Pancreas (tissue), 10 donors: Measurements from ENCODE around the gene SLC19A1. TPM values are rescaled to one million over a fixed set of nuclear protein-coding genes. Genes with fewer than 3 reads are reported as not detected.
A peak's percentile ranks its signal among the peaks of the same experiment; 100 is the strongest.

Source experiments
- ATAC-seq, 4 donors: fragments of 200-7000 bp; cut with Tn5 transposase; one replicate each; pipeline versions ENCODE4 v1.8.0 to v1.9.1; 2020; ENCODE audit warnings: mild to moderate bottlenecking in 4 of 4, moderate library complexity in 4 of 4
- DNase-seq, 6 donors: peaks; one replicate each; pipeline ENCODE4 v3.0.0-alpha.2; 2020
- FAIRE-seq: peaks from 2 replicates; lab custom pipeline; 2012; peaks lifted over from hg19 to GRCh38; lab: Jason Lieb, UNC
- H3K27ac ChIP-seq, 4 donors: fragments of 200-600 bp; sonication (generic); 1 replicate in 3 of 4; 2 replicates in 1 of 4; pipeline versions ENCODE4 v1.5.0 to v1.8.0; 2020
- H3K27me3 ChIP-seq, 4 donors: fragments of 200-600 bp; one replicate each; pipeline ENCODE4 v1.8.0; 2021
- H3K36me3 ChIP-seq, 3 donors: fragments of 200-600 bp; sonication (generic) in 1 of 3; one replicate each; pipeline versions ENCODE4 v1.5.0 to v1.8.0; 2020 to 2021
- H3K4me1 ChIP-seq, 3 donors: fragments of 200-600 bp; one replicate each; pipeline ENCODE4 v1.8.0; 2021
- H3K4me3 ChIP-seq, 4 donors: fragments of 200-600 bp; sonication (generic) in 2 of 4; one replicate each; pipeline versions ENCODE4 v1.5.0 to v1.8.0; 2020 to 2021
- H3K9me3 ChIP-seq, 4 donors: fragments of 200-600 bp; one replicate each; pipeline ENCODE4 v1.8.0; 2021
- CTCF ChIP-seq, 4 donors: fragments of 200-600 bp; sonication (generic) in 3 of 4; IDR thresholded peaks; one replicate each; pipeline versions ENCODE4 v1.5.0 to v1.8.0; 2021; ENCODE audit warnings: antibody characterized with exemption in 4 of 4
- WGBS, 2 donors: extraction: QIAGEN DNeasy Blood & Tissue Kit; methylation state at CpG; one replicate each; pipeline ENCODE4 v1.1.7; 2013; 5-methylcytosine and 5-hydroxymethylcytosine counted together
- intact Hi-C, 3 donors: fragments of 100-400 bp; cut with DNase I; formaldehyde crosslinking; loops; one replicate each; pipeline versions ENCODE4 v1.11.1 to v1.14.2; 2022
- polyA plus RNA-seq, 2 donors: library from polyadenylated mRNA; stranded (reverse); fragments of 200-250 nt; gene quantifications; one replicate each; pipeline ENCODE4 v1.2.3, GENCODE V29; 2013
- total RNA-seq, 6 donors: library from RNA; stranded (reverse); fragmentation: NEBNext Ultra II Directional in 4 of 6; extraction: Animal tissue kit (Norgen Biotek cat#: 25700) in 4 of 6; gene quantifications; one replicate each; pipeline versions ENCODE4 v1.2.1 to v1.2.4, GENCODE V29; 2021 to 2023
- donor health status: healthy with polysubstance abuse.
- donor health status: DM: no; HTN: no; CAD: no; lungs with moderate emphysema.
- donor health status: DM: no; HTN: no; CAD: no.
- donor health status: control.
- donor health status: control.
- donor health status: Bipolar disorder and iron deficiency.
- donor health status: DM: yes; HTN: yes; CAD: no.
- donor health status: DM: no; HTN: no; CAD: no.
- donor health status: DM: no; HTN: no; CAD: no.
- donor health status: DM: yes; HTN: yes; CAD: no.

The SLC19A1 gene
- total and polyA plus RNA-seq, 8 donors, result 4.4 to 11.2 (median 5.4) TPM

DNA sequence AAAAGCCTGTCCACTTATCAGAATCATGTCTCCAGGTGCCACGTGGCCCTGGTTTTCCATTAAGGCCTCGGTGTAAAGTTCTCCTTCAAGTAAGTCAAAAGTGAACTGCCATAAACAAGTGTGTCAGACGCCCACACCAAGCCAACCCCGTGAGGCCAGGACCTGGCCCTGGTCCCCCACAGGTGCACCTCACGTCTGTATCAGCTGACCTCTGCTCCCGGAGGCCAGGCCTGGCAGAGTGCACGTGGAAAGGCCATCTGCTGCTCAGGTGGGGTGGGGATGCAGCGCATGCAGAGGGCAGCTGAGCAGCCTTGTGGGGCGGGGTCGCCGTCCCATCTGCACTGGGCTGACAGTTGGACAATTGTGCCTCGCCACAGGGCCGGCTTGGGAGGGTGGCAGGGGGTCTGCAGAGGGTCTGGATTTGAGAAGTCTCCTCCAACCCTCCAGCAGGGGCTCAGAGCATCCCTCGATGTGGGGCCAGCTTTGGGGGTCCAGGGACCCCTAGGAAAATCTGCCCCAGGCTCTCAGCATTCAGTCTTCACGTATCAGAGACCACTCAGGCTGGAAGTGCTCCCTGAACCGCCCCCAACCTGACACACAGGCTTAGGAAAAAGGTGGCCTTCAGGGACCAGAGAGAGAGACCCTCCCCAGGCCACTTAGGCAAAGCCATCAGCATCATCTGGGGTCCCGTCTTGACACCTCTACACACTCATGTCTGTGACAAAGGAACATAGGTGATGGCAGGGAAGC lies 3.0 kb downstream of the SLC19A1 start:
- Histone ChIP-seq H3K4me1 (no peaks in the 10 kb centered on the region), H3K27ac (no peak overlapping the region), H3K36me3 (no peaks in the 10 kb centered on the region), H3K9me3 (no peaks in the 10 kb centered on the region), H3K27me3 (no peaks in the 10 kb centered on the region), H3K4me3 (no peak overlapping the region)
- intact Hi-C loops, result no loop called here
- DNase-seq (peak in 4 of 6 donors; percentile 12 to 60 (median 36)), ATAC-seq (no peak), FAIRE-seq (no peak)
- no peak for TF ChIP-seq CTCF (IDR thresholded peaks at IDR 0.05)
- WGBS, 2 donors, result 74% methylated on average over 17 of the region's 17 CpGs

GRCh38 chr21:45538381-45539045 lies 3.7 kb downstream of the SLC19A1 start:
- ATAC-seq (no peak), FAIRE-seq (no peak), DNase-seq (peak in 3 of 6 donors; percentile 8 to 58 (median 49))
- H3K9me3 ChIP-seq, result no peaks in the 10 kb centered on the region
- H3K27me3 ChIP-seq, result no peaks in the 10 kb centered on the region
- 91 to 92% methylated on average over 30 to 31 of the region's 31 CpGs for WGBS, 2 donors
- no peak overlapping the region for H3K4me3 ChIP-seq
- intact Hi-C loops, result no loop called here
- H3K4me1 ChIP-seq, result no peaks in the 10 kb centered on the region
- no peak overlapping the region for H3K27ac ChIP-seq
- no peak for TF ChIP-seq CTCF (IDR thresholded peaks at IDR 0.05)
- H3K36me3 ChIP-seq, result no peaks in the 10 kb centered on the region

GRCh38 chr21:45537746-45538291 lies 4.4 kb downstream of the SLC19A1 start:
- DNase-seq, result peak in 2 of 6 donors; percentile 14 to 51
- ATAC-seq, result no peak
- intact Hi-C loops, result no loop called here
- Histone ChIP-seq H3K27ac (no peak overlapping the region), H3K4me3 (no peak overlapping the region), H3K27me3 (no peaks in the 10 kb centered on the region), H3K9me3 (no peaks in the 10 kb centered on the region), H3K4me1 (no peaks in the 10 kb centered on the region), H3K36me3 (no peaks in the 10 kb centered on the region)
- 91% methylated on average over 27 of the region's 27 CpGs for WGBS, 2 donors
- FAIRE-seq, result no peak
- no peak for TF ChIP-seq CTCF (IDR thresholded peaks at IDR 0.05)

DNA sequence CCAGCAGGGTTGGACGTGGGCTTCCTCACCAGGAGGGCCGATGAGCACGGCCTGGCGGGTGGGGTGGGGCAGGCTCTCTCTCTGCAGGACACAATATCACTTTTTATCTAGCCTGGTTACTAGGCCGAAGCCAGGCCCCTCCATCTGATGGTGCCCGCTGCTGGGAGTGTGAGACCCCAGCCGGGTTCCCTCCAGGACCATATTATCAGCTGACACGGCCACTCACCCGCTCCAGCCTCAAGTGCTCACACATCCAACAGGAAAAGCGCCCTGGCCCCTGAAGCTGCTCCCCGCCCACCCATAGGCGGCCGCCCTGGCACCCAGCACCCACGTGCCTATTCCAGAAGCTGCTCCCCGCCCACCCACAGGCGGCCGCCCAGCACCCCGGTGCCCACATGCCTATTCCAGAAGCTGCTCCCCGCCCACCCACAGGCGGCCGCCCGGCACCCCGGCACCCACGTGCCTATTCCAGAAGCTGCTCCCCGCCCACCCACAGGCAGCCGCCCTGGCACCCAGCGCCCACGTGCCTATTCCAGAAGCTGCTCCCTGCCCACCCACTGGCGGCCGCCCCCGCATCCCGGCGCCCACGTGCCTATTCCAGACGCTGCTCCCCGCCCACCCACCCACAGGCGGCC lies 5.0 kb downstream of the SLC19A1 start:
- peak in 4 of 6 donors; percentile 12 to 71 (median 43) for DNase-seq
- Histone ChIP-seq H3K9me3 (no peaks in the 10 kb centered on the region), H3K36me3 (no peaks in the 10 kb centered on the region), H3K4me1 (no peaks in the 10 kb centered on the region), H3K27ac (no peak overlapping the region), H3K27me3 (no peaks in the 10 kb centered on the region), H3K4me3 (no peak overlapping the region)
- ATAC-seq, result no peak
- intact Hi-C loops, result no loop called here
- TF ChIP-seq CTCF (IDR thresholded peaks at IDR 0.05), result no peak
- no peak for FAIRE-seq
- WGBS, 2 donors, result 91 to 94% methylated on average over 36 to 37 of the region's 37 CpGs
